ENCODE data around the gene RBBP4.
"Not testable (repeated sequence)": the region's sequence is repeated elsewhere in the genome, so short reads cannot be mapped to it uniquely, and the experiment has no call there.

Gene RBBP4

DNA sequence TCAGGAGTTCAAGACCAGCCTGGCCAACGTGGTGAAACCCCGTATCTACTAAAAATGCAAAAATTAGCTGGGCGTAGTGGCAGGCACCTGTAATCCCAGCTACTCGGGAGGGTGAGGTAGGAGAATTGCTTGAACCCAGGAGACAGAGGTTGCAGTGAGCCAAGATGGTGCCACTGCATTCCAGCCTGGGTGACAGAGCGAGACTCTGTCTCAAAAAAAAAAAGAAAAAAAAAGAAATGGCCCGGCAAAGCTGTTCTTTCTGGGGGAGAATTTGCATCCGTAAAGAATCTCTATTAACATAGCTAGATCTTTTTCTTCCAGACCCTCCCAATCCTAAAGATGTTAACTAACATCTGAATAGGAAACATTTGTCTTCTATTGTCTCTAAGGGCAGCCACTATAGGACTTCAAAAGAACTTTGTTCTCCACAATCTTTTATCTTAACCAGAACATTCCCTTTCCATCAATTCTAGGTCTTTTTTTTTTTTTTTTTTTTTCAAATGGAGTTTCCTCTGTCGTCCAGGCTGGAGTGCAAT lies 8.6 kb upstream of the RBBP4 start:
- not testable (repeated sequence) for DNase-seq

GRCh38 chr1:32644426-32644825 lies 6.6 kb upstream of the RBBP4 start:
- DNase-seq = no peak

- DNase-seq = no peak
Measured at GRCh38 chr1:32647308-32648134, 3.5 kb upstream of the RBBP4 start.

DNA sequence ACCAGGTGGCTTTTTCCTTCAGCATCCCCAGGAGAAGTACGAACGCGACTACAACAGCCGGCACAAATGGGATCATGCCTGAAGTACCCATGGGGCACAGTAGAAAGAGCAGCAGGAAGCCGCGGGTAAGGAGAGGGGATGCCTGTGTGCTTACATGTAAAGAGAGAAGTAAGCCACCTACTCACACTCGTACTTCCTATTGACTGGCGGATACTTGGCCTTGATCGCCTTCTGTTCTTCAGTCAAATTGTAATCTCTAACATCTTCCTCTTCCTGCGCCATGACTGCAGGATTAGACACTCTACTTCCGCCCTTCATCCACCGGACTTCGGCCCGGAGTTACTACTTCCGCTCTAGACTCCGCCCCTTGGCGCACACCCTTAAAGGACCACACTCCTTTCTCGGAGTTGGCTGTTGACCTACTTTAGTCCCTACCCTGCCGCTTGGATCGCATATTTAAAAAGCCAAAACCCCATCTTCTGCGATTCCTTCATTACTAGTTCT lies 708 bp upstream of the RBBP4 start, which contains the start of gene ZBTB8OS:
TSS of gene ZBTB8OS (minus strand) at position 303 of the 504 bp plus-strand sequence. CDS start at position 282, 21 bp downstream.
- peak; percentile 82 for DNase-seq

GRCh38 chr1:32651461-32652073 lies 559 bp downstream of the RBBP4 start:
- no peak for DNase-seq

DNA sequence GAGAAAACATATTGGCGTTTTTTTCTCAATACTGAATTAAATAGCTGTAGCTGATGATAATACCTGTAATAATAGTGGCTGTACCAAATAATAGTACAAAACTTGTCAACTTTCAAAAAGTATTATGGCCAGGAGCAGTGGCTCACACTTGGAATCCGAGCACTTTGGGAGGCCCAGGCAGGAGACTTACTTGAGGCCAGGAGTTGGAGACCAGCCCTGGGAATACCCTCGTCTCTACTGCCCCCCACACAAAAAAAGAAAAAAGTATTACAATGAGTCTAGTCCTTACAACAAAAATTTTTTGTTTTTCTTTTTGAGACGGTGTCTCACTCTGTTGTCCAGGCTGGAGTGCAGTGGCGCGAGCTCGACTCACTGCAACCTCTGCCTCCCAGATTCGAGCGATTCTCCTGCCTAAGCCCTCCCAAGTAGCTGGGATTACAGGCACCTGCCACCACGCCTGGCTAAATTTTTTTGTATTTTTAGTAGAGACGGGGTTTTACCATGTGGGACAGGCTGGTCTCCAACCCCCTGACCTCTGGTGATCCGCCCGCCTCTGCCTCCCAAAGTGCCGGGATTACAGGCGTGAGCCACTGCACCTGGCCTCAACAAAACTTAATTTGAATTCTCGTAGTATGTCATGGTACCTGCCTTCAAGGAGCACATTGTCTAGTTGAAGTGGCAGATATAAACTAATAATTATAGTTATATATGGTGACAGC lies 1.4 kb downstream of the RBBP4 start:
- no peak for DNase-seq

- no peak for DNase-seq
Measured at GRCh38 chr1:32659581-32659980, 8.6 kb downstream of the RBBP4 start.

DNA sequence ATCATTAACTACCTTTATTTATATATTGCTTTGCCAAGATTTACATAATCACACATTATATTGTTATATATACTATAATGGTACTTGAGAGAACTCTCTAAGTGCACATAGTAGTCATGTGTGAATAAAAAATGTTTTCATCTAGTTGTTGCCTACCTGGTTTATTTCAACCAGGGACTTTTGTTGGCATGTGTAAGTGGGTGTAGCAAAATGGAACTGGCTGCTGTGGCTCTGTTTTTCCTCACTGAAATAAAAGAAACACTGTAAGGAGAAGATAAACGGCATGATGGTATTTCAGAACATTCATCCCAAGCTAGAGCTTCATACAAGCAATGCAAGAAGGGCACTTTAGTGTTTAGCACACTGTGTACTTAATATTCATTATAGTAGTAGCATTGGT lies 14.9 kb downstream of the RBBP4 start:
- no peak for DNase-seq

- no peak for DNase-seq
Measured at GRCh38 chr1:32666901-32667566, 16.0 kb downstream of the RBBP4 start.

GRCh38 chr1:32668716-32669115 lies 17.7 kb downstream of the RBBP4 start:
- not testable (repeated sequence) for DNase-seq

GRCh38 chr1:32676945-32677344 lies 25.9 kb downstream of the RBBP4 start:
- no peak for DNase-seq

DNA sequence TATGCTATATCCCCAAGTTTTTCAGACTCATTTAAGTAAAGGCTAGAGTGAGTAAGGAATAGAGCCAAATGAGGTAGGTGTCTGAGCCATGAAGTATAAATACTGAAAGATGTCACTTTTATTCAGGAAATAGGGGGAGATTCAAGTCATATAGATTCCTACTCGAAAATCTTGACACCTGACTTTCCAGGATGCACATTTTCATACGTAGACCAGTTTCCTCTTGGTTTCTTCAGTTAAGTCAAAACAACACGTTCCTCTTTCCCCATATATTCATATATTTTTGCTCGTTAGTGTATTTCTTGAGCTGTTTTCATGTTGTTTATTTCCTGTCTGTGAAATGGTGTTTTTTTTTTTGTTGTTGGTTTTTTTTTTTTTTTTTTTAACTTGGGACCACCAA lies 29.0 kb downstream of the RBBP4 start:
- DNase-seq = not testable (repeated sequence)

DNA sequence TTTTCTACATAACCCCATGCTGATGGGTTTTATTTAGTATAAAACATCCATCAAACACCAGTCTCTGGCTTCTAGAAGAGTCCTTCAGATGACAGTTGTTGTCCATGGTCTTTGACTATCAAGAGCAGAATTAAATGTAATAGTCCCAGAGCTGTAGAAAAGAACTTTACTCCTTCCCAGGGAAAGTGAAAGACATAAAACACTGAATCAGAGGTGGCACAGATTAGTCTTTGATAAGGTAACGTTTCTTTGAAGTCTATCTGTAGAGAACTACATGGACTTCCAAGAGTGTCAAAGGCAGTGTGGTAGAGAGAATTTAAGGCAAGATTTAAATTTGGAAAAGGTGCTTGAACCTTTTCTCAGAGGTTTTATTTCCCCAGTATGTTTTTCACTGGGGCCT lies 29.6 kb downstream of the RBBP4 start:
- DNase-seq = no peak

GRCh38 chr1:32681509-32681908 lies 30.5 kb downstream of the RBBP4 start:
- DNase-seq = no peak

GRCh38 chr1:32681999-32682398 lies 31.0 kb downstream of the RBBP4 start:
- DNase-seq = no peak

DNA sequence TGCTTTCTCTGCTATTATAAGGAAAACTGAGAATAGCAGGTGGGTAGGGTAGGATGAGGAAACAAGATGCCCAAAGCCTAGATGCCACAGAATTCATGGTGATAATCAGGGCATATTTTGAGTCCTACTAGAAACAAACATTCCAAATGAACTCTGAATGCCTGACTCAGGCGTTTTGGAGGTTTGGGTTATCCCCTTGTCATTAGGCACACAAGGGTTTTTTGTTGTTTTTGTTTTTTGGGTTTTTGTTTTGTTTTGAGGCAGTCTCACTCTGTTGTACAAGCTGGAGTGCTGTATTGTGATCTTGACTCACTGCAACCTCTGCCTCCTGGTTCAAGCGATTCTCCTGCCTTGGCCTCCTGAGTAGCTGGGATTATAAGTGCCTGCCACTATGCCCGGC lies 32.4 kb downstream of the RBBP4 start:
- no peak for DNase-seq

GRCh38 chr1:32684167-32684811 lies 33.3 kb downstream of the RBBP4 start:
- DNase-seq = no peak

- no peak for DNase-seq
Measured at GRCh38 chr1:32685498-32685897, 34.5 kb downstream of the RBBP4 start.

DNA sequence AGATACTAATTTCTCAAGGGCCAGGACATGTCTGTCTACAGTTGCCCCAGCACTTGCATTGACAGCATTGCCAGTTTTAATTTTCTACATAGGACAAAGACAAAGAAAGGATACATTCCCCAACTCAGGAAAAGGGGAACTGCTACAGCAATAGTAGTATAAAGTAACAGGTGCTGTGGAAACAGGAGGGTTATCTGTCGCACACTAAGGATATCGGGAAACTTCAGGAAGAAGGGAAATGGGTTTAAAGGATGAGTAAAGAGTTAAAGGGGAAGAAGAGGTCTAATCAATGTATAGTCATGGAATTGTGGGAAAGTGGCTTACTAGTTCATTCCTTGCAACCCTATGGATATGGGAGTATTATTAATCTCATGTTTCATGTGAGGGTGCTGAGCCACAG lies 35.4 kb downstream of the RBBP4 start:
- no peak for DNase-seq

DNA sequence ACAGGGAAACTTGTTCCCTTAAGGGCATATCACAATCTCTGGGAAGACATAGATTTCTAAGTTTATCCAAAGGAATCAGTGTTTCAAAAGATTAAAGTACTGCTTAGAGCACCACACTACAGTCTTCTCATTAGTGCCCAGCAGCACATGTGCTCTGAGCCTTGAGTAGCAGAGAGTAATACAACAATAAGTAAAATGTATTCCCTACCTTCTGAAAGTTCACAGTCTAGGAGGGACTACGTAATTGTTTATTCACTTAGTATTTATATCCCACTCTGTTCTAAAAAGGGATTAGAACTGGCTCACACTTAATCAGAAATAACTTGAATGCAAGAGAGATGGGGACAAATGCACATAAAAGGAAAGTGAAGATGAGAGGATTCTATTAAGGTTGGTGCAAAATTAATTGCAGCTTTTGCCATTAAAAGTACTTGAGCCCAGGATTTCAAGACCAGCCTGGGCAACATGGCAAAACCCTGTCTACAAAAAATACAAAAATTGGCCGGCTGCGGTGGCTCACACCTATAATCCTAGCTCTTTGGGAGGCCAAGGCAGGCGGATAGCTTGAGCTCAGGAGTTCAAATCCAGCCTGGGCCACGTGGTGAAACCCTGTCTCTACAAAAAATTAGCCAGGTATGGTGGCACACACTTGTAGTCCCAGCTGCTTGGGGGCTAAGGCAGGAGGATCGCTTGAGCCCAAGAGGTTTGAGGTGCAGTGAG lies 42.6 kb downstream of the RBBP4 start:
- DNase-seq = no peak

- no peak for DNase-seq
Measured at GRCh38 chr1:32695098-32695904, 44.3 kb downstream of the RBBP4 start.

All from SHP77 treated with DMSO at 0.1 percent for 48 hours (cell line).